ENCODE measurements around the gene PGPEP1.
"Not testable (repeated sequence)": the region's sequence is repeated elsewhere in the genome, so short reads cannot be mapped to it uniquely, and the experiment has no call there.

PGPEP1 gene

GRCh38 chr19:18396471-18397241 is 56.3 kb downstream of the PGPEP1 start:
- no peaks in the 10 kb centered on the region for H3K9me3 ChIP-seq (ENCODE audit: control insufficient read depth in 5 of 5, low read length in 5 of 5)
- no peaks in the 10 kb centered on the region for H3K36me3 ChIP-seq (ENCODE audit: control insufficient read depth in 5 of 5, insufficient read depth in 5 of 5, low read length in 5 of 5)
- peak overlapping the region in 2 of 5 donors; percentile 51 to 56 for H3K9ac ChIP-seq (ENCODE audit: low read length in 5 of 5)
- peaks cover 5 to 24% (median 19%) of the 10 kb centered on the region in 5 donors for H3K27me3 ChIP-seq (ENCODE audit: control insufficient read depth in 5 of 5, insufficient read depth in 4 of 5, low read length in 5 of 5)
- peak overlapping the region; percentile 45 to 61 (median 48) for H3K4me3 ChIP-seq (ENCODE audit: low read depth in 1 of 5, low read length in 5 of 5)
- peaks cover 2 to 22% (median 10%) of the 10 kb centered on the region in 5 donors for H3K4me1 ChIP-seq (ENCODE audit: control insufficient read depth in 5 of 5, insufficient read depth in 5 of 5, low read length in 5 of 5)
- H3K27ac ChIP-seq (ENCODE audit: low read depth, low read length), result no peak overlapping the region

- H3K9ac ChIP-seq (ENCODE audit: low read length in 5 of 5), result peak within 1 kb of the TSS in 2 of 5 donors; percentile 51 to 56
- H3K4me3 ChIP-seq (ENCODE audit: low read depth in 1 of 5, low read length in 5 of 5), result peak within 1 kb of the TSS; percentile 45 to 61 (median 48)
- no peaks in the 10 kb centered on the region for H3K36me3 ChIP-seq (ENCODE audit: control insufficient read depth in 5 of 5, insufficient read depth in 5 of 5, low read length in 5 of 5)
- peaks cover 5 to 24% (median 19%) of the 10 kb centered on the region in 5 donors for H3K27me3 ChIP-seq (ENCODE audit: control insufficient read depth in 5 of 5, insufficient read depth in 4 of 5, low read length in 5 of 5)
- peaks cover 2 to 23% (median 11%) of the 10 kb centered on the region in 5 donors for H3K4me1 ChIP-seq (ENCODE audit: control insufficient read depth in 5 of 5, insufficient read depth in 5 of 5, low read length in 5 of 5)
- no peaks in the 10 kb centered on the region for H3K9me3 ChIP-seq (ENCODE audit: control insufficient read depth in 5 of 5, low read length in 5 of 5)
- H3K27ac ChIP-seq (ENCODE audit: low read depth, low read length), result no peak within 1 kb of the TSS
Measured at GRCh38 chr19:18397242-18398202, 57.1 kb downstream of the PGPEP1 start, which contains the start of gene LRRC25. Gene LRRC25 (minus strand): TSS chr19:18397622. CDS start chr19:18396963, 659 bp downstream.

GRCh38 chr19:18399008-18399407 is 58.6 kb downstream of the PGPEP1 start:
- H3K9me3 ChIP-seq (ENCODE audit: control insufficient read depth in 5 of 5, low read length in 5 of 5), result no peaks in the 10 kb centered on the region
- no peak overlapping the region for H3K9ac ChIP-seq (ENCODE audit: low read length in 5 of 5)
- peaks cover 5 to 24% (median 19%) of the 10 kb centered on the region in 5 donors for H3K27me3 ChIP-seq (ENCODE audit: control insufficient read depth in 5 of 5, insufficient read depth in 4 of 5, low read length in 5 of 5)
- peaks cover 0 to 23% (median 11%) of the 10 kb centered on the region in 5 donors for H3K4me1 ChIP-seq (ENCODE audit: control insufficient read depth in 5 of 5, insufficient read depth in 5 of 5, low read length in 5 of 5)
- H3K27ac ChIP-seq (ENCODE audit: low read depth, low read length), result no peak overlapping the region
- no peaks in the 10 kb centered on the region for H3K36me3 ChIP-seq (ENCODE audit: control insufficient read depth in 5 of 5, insufficient read depth in 5 of 5, low read length in 5 of 5)
- H3K4me3 ChIP-seq (ENCODE audit: low read depth in 1 of 5, low read length in 5 of 5), result no peak overlapping the region

GRCh38 chr19:18401580-18402112 is 61.2 kb downstream of the PGPEP1 start:
- Histone ChIP-seq H3K9ac (ENCODE audit: low read length in 5 of 5) (peak overlapping the region in 1 of 5 donors; percentile 39), H3K4me3 (ENCODE audit: low read depth in 1 of 5, low read length in 5 of 5) (no peak overlapping the region), H3K27ac (ENCODE audit: low read depth, low read length) (no peak overlapping the region), H3K9me3 (ENCODE audit: control insufficient read depth in 5 of 5, low read length in 5 of 5) (no peaks in the 10 kb centered on the region), H3K4me1 (ENCODE audit: control insufficient read depth in 5 of 5, insufficient read depth in 5 of 5, low read length in 5 of 5) (peaks cover 0 to 23% (median 11%) of the 10 kb centered on the region in 5 donors), H3K27me3 (ENCODE audit: control insufficient read depth in 5 of 5, insufficient read depth in 4 of 5, low read length in 5 of 5) (peaks cover under 1 to 18% (median 15%) of the 10 kb centered on the region in 5 donors), H3K36me3 (ENCODE audit: control insufficient read depth in 5 of 5, insufficient read depth in 5 of 5, low read length in 5 of 5) (no peaks in the 10 kb centered on the region)

GRCh38 chr19:18402455-18403248 is 62.3 kb downstream of the PGPEP1 start:
- H3K4me1 ChIP-seq (ENCODE audit: control insufficient read depth in 5 of 5, insufficient read depth in 5 of 5, low read length in 5 of 5), result peaks cover 0 to 15% (median 11%) of the 10 kb centered on the region in 5 donors
- H3K9me3 ChIP-seq (ENCODE audit: control insufficient read depth in 5 of 5, low read length in 5 of 5); H3K36me3 ChIP-seq (ENCODE audit: control insufficient read depth in 5 of 5, insufficient read depth in 5 of 5, low read length in 5 of 5); H3K27ac ChIP-seq (ENCODE audit: low read depth, low read length); H3K27me3 ChIP-seq (ENCODE audit: control insufficient read depth in 5 of 5, insufficient read depth in 4 of 5, low read length in 5 of 5); H3K4me3 ChIP-seq (ENCODE audit: low read depth in 1 of 5, low read length in 5 of 5): not testable (repeated sequence)
- peak overlapping the region in 1 of 5 donors; percentile 30 for H3K9ac ChIP-seq (ENCODE audit: low read length in 5 of 5)

GRCh38 chr19:18405754-18406153 is 65.4 kb downstream of the PGPEP1 start:
- not testable (repeated sequence) for H3K9ac ChIP-seq (ENCODE audit: low read length in 5 of 5); H3K27ac ChIP-seq (ENCODE audit: low read depth, low read length); H3K9me3 ChIP-seq (ENCODE audit: control insufficient read depth in 5 of 5, low read length in 5 of 5); H3K36me3 ChIP-seq (ENCODE audit: control insufficient read depth in 5 of 5, insufficient read depth in 5 of 5, low read length in 5 of 5); H3K4me3 ChIP-seq (ENCODE audit: low read depth in 1 of 5, low read length in 5 of 5); H3K27me3 ChIP-seq (ENCODE audit: control insufficient read depth in 5 of 5, insufficient read depth in 4 of 5, low read length in 5 of 5)
- peaks cover 0 to 11% (median 2%) of the 10 kb centered on the region in 5 donors for H3K4me1 ChIP-seq (ENCODE audit: control insufficient read depth in 5 of 5, insufficient read depth in 5 of 5, low read length in 5 of 5)

- H3K27ac ChIP-seq (ENCODE audit: low read depth, low read length), result no peak overlapping the region
- no peak overlapping the region for H3K4me3 ChIP-seq (ENCODE audit: low read depth in 1 of 5, low read length in 5 of 5)
Measured at GRCh38 chr19:18406749-18407148, 66.4 kb downstream of the PGPEP1 start.

GRCh38 chr19:18408053-18408476 is 67.7 kb downstream of the PGPEP1 start:
- no peaks in the 10 kb centered on the region for H3K36me3 ChIP-seq (ENCODE audit: control insufficient read depth in 5 of 5, insufficient read depth in 5 of 5, low read length in 5 of 5)
- no peaks in the 10 kb centered on the region for H3K9me3 ChIP-seq (ENCODE audit: control insufficient read depth in 5 of 5, low read length in 5 of 5)
- no peak overlapping the region for H3K4me3 ChIP-seq (ENCODE audit: low read depth in 1 of 5, low read length in 5 of 5)
- H3K9ac ChIP-seq (ENCODE audit: low read length in 5 of 5), result no peak overlapping the region
- H3K27ac ChIP-seq (ENCODE audit: low read depth, low read length), result no peak overlapping the region
- H3K4me1 ChIP-seq (ENCODE audit: control insufficient read depth in 5 of 5, insufficient read depth in 5 of 5, low read length in 5 of 5), result peaks cover 0 to 6% (median 0%) of the 10 kb centered on the region in 5 donors
- peaks cover 0 to 2% (median 0%) of the 10 kb centered on the region in 5 donors for H3K27me3 ChIP-seq (ENCODE audit: control insufficient read depth in 5 of 5, insufficient read depth in 4 of 5, low read length in 5 of 5)

More at GRCh38 chr19:18406749-18407148, 66.4 kb downstream of the PGPEP1 start:
- H3K27me3 ChIP-seq (ENCODE audit: control insufficient read depth in 5 of 5, insufficient read depth in 4 of 5, low read length in 5 of 5), result no peaks in the 10 kb centered on the region
- no peaks in the 10 kb centered on the region for H3K9me3 ChIP-seq (ENCODE audit: control insufficient read depth in 5 of 5, low read length in 5 of 5)
- H3K9ac ChIP-seq (ENCODE audit: low read length in 5 of 5), result no peak overlapping the region
- no peaks in the 10 kb centered on the region for H3K36me3 ChIP-seq (ENCODE audit: control insufficient read depth in 5 of 5, insufficient read depth in 5 of 5, low read length in 5 of 5)
- H3K4me1 ChIP-seq (ENCODE audit: control insufficient read depth in 5 of 5, insufficient read depth in 5 of 5, low read length in 5 of 5), result peaks cover 0 to 10% (median 2%) of the 10 kb centered on the region in 5 donors

- no peaks in the 10 kb centered on the region for H3K36me3 ChIP-seq (ENCODE audit: control insufficient read depth in 5 of 5, insufficient read depth in 5 of 5, low read length in 5 of 5)
- H3K4me1 ChIP-seq (ENCODE audit: control insufficient read depth in 5 of 5, insufficient read depth in 5 of 5, low read length in 5 of 5), result peaks cover 6 to 40% (median 35%) of the 10 kb centered on the region in 5 donors
Measured at GRCh38 chr19:18412610-18413239, 72.3 kb downstream of the PGPEP1 start.

More at GRCh38 chr19:18412610-18413239, 72.3 kb downstream of the PGPEP1 start:
- Histone ChIP-seq H3K4me3 (ENCODE audit: low read depth in 1 of 5, low read length in 5 of 5) (no peak overlapping the region), H3K9me3 (ENCODE audit: control insufficient read depth in 5 of 5, low read length in 5 of 5) (no peaks in the 10 kb centered on the region), H3K27ac (ENCODE audit: low read depth, low read length) (no peak overlapping the region), H3K9ac (ENCODE audit: low read length in 5 of 5) (no peak overlapping the region), H3K27me3 (ENCODE audit: control insufficient read depth in 5 of 5, insufficient read depth in 4 of 5, low read length in 5 of 5) (peaks cover 0 to 6% (median 0%) of the 10 kb centered on the region in 5 donors)

Measured in subcutaneous abdominal adipose tissue (tissue), 5 donors.